Astrocyte (in vitro differentiated cells and primary cell): Measurements from ENCODE around the gene SEMA3A.

ENCODE experiments used
- EZH2 ChIP-seq: IDR thresholded peaks from 2 replicates; pipeline ENCODE4 v1.6.1; 2012; ENCODE audit warnings: mild to moderate bottlenecking, low read length, inconsistent platforms; ENCODE audit not compliant: insufficient read depth
- TF ChIP-seq, protein P1 (sequence below): IDR thresholded peaks from 2 replicates; pipeline ENCODE4 v1.5.1; 2011; ENCODE audit warnings: low read depth, mild to moderate bottlenecking, inconsistent platforms, low read length, moderate library complexity; ENCODE audit not compliant: insufficient read depth

DNA sequence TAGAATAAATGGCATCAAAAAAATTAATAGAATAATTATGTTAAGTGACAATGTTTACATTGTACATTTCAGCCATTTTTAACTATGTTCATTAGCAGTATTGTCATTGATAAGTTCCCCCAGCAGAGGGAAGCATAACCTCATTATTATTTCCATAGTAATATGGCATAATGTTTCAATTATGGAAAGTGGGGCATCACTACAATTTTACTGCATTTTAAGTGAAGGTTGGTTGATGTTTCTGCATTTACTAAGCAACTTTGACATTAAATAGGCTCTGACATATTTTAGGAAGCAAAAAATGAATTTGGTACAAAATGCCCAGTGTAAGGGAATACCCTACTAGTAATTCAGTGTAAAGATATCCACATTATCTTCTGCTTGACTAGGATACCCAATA lies 218.3 kb downstream of the SEMA3A start:
- TF ChIP-seq, protein P1, sequence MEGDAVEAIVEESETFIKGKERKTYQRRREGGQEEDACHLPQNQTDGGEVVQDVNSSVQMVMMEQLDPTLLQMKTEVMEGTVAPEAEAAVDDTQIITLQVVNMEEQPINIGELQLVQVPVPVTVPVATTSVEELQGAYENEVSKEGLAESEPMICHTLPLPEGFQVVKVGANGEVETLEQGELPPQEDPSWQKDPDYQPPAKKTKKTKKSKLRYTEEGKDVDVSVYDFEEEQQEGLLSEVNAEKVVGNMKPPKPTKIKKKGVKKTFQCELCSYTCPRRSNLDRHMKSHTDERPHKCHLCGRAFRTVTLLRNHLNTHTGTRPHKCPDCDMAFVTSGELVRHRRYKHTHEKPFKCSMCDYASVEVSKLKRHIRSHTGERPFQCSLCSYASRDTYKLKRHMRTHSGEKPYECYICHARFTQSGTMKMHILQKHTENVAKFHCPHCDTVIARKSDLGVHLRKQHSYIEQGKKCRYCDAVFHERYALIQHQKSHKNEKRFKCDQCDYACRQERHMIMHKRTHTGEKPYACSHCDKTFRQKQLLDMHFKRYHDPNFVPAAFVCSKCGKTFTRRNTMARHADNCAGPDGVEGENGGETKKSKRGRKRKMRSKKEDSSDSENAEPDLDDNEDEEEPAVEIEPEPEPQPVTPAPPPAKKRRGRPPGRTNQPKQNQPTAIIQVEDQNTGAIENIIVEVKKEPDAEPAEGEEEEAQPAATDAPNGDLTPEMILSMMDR: peak; percentile 58
- no peak for TF ChIP-seq EZH2
